GM23338 (cell line): Measurements from ENCODE around the gene CNNM4.

Source experiments
- CREB1 ChIP-seq: fragments of 250-450 bp; sonication (Bioruptor Pico); IDR thresholded peaks from 2 replicates; pipeline ENCODE4 v1.5.0; 2020; ENCODE audit warnings: low read depth, mild to moderate bottlenecking, moderate library complexity
- CTCF ChIP-seq, 2 experiments: fragments of 200-600 bp in 1 of 2; sonication (generic) in 1 of 2; conservative IDR thresholded peaks; 2 replicates each; pipeline versions ENCODE4 v1.5.1 to v1.6.1; 2016 to 2017; ENCODE audit warnings: antibody characterized with exemption in 2 of 2, low read depth in 2 of 2, mild to moderate bottlenecking in 2 of 2, moderate library complexity in 1 of 2
- EZH2 ChIP-seq: fragments of 200-600 bp; sonication (generic); IDR thresholded peaks from one replicate; pipeline ENCODE4 v1.8.0; 2017; ENCODE audit warnings: antibody characterized with exemption, mild to moderate bottlenecking, low read depth; ENCODE audit not compliant: unreplicated experiment
- EZH2phosphoT487 ChIP-seq: fragments of 200-600 bp; sonication (generic); IDR thresholded peaks from one replicate; pipeline ENCODE4 v1.8.1; 2018; ENCODE audit warnings: antibody characterized with exemption; ENCODE audit not compliant: unreplicated experiment
- JUNB ChIP-seq: IDR thresholded peaks from one replicate; pipeline ENCODE4 v1.6.1; 2016; ENCODE audit warnings: antibody characterized with exemption; ENCODE audit not compliant: unreplicated experiment
- POLR2AphosphoS5 ChIP-seq: IDR thresholded peaks from 2 replicates; pipeline ENCODE4 v1.6.1; 2016; ENCODE audit warnings: antibody characterized with exemption, low read depth
- REST ChIP-seq: IDR thresholded peaks from one replicate; pipeline ENCODE4 v1.6.1; 2018; ENCODE audit warnings: antibody characterized with exemption; ENCODE audit not compliant: unreplicated experiment
- STAT1 ChIP-seq: IDR thresholded peaks from one replicate; pipeline ENCODE4 v1.6.1; 2016; ENCODE audit warnings: antibody characterized with exemption; ENCODE audit not compliant: unreplicated experiment
- ZNF114 ChIP-seq: fragments of 250-450 bp; sonication (Bioruptor Pico); IDR thresholded peaks from 2 replicates; pipeline ENCODE4 v1.5.0; 2020; ENCODE audit warnings: mild to moderate bottlenecking, moderate library complexity
- TF ChIP-seq, protein P1 (sequence below): IDR thresholded peaks from 2 replicates; pipeline ENCODE4 v1.6.1; 2016; ENCODE audit warnings: antibody characterized with exemption

DNA sequence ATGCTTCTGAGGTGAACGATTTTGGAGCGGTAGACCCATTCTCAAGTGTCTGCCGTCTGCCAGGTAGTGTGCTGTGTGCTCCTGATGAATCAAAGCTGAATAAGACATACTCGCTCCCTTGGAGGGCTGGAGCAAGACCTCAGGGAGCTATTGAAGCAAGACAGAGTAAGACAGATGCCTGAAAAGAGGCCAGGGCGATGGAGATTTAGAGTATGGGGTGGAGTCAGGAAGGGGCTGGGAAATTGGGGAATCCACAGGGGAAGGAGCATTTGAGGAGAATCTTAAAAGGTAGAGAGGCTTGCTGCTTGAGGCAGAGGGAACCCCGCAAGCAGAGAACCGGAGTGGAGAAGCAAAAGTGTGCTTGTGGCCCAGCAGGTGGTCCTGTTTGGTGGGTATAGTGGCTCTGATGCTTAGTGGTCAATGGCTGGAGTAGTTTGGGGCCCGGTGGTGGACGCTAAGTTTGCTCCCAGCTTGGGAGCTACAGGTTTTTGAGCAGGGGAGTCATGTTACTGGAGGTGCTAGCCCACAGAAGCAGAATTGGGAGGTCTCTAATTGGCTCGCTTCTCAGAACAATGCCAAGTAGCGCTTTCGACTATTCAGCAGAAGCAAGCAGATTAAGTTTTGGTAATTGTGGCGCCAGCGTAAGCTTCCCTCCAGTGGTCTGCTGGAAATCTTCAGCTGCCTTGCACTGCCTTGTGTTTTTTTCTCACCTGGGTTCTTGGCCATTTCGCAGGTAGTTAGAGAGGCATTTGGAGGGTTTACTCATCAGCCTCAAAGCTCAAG is 2.0 kb downstream of the CNNM4 start:
- TF ChIP-seq, protein P1, sequence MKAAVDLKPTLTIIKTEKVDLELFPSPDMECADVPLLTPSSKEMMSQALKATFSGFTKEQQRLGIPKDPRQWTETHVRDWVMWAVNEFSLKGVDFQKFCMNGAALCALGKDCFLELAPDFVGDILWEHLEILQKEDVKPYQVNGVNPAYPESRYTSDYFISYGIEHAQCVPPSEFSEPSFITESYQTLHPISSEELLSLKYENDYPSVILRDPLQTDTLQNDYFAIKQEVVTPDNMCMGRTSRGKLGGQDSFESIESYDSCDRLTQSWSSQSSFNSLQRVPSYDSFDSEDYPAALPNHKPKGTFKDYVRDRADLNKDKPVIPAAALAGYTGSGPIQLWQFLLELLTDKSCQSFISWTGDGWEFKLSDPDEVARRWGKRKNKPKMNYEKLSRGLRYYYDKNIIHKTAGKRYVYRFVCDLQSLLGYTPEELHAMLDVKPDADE, result no peak
- TF ChIP-seq EZH2 (no peak), EZH2phosphoT487 (no peak), CTCF (conservative IDR thresholded peaks at IDR 0.05; ENCODE audit: low read depth in 2 of 2) (no peak), CREB1 (CRISPR knock-in tag) (no peak), STAT1 (no peak), REST (no peak), POLR2AphosphoS5 (no peak), JUNB (no peak), ZNF114 (CRISPR knock-in tag) (no peak)
